MM.1S (cell line): Measurements from ENCODE around the gene TRDN.

Experiments used
- DNase-seq: peaks from one replicate; pipeline ENCODE4 v3.0.0-alpha.2; 2015
- H2AFZ ChIP-seq: fragments of 300-600 bp; sonication (generic); 2 replicates; pipeline ENCODE4 v1.6.0; 2016; ENCODE audit warnings: antibody characterized with exemption, low read length
- H3F3A ChIP-seq: fragments of 300-600 bp; sonication (generic); 2 replicates; pipeline ENCODE4 v1.6.1; 2016; ENCODE audit warnings: mild to moderate bottlenecking, antibody characterized with exemption, low read length, moderate library complexity, mixed read lengths; ENCODE audit not compliant: insufficient read depth
- H3K27ac ChIP-seq: fragments of 300-600 bp; sonication (generic); 2 replicates; pipeline ENCODE4 v1.5.1; 2016; ENCODE audit warnings: mild to moderate bottlenecking, low read length
- H3K27me3 ChIP-seq: fragments of 300-600 bp; sonication (generic); replicated peaks from 2 replicates; pipeline ENCODE4 v1.6.0; 2016; ENCODE audit warnings: low read length; ENCODE audit not compliant: insufficient read depth
- H3K36me3 ChIP-seq: fragments of 300-600 bp; sonication (generic); replicated peaks from 2 replicates; pipeline ENCODE4 v1.6.1; 2016; ENCODE audit warnings: mild to moderate bottlenecking, low read length, mixed read lengths; ENCODE audit not compliant: insufficient read depth
- H3K4me1 ChIP-seq: fragments of 300-600 bp; sonication (generic); 2 replicates; pipeline ENCODE4 v1.6.1; 2016; ENCODE audit warnings: low read length, mixed read lengths
- H3K4me2 ChIP-seq: fragments of 300-600 bp; sonication (generic); 2 replicates; pipeline ENCODE4 v1.6.0; 2016; ENCODE audit warnings: low read depth, low read length
- H3K4me3 ChIP-seq: fragments of 300-600 bp; sonication (generic); 2 replicates; pipeline ENCODE4 v1.5.1; 2016; ENCODE audit warnings: low read length, mixed read lengths
- H3K79me2 ChIP-seq: fragments of 300-600 bp; sonication (generic); 2 replicates; pipeline ENCODE4 v1.6.1; 2016; ENCODE audit warnings: mixed run types, low read length, mixed read lengths
- H3K9ac ChIP-seq: fragments of 300-600 bp; sonication (generic); 2 replicates; pipeline ENCODE4 v1.6.1; 2016; ENCODE audit warnings: low read length, mixed read lengths
- H3K9me2 ChIP-seq: fragments of 300-600 bp; sonication (generic); replicated peaks from 2 replicates; pipeline ENCODE4 v1.6.1; 2016; ENCODE audit warnings: mild to moderate bottlenecking, low read length, mixed read lengths; ENCODE audit not compliant: insufficient read depth
- H3K9me3 ChIP-seq: fragments of 300-600 bp; sonication (generic); replicated peaks from 2 replicates; pipeline ENCODE4 v1.6.1; 2016; ENCODE audit warnings: mild to moderate bottlenecking, low read length, mixed read lengths; ENCODE audit not compliant: insufficient read depth
- H4K20me1 ChIP-seq: fragments of 300-600 bp; sonication (generic); 2 replicates; pipeline ENCODE4 v1.6.1; 2016; ENCODE audit warnings: mild to moderate bottlenecking, low read length, moderate library complexity, mixed read lengths; ENCODE audit not compliant: insufficient read depth
- CTCF ChIP-seq: fragments of 300-600 bp; sonication (generic); IDR thresholded peaks from 2 replicates; pipeline ENCODE4 v1.5.1; 2016; ENCODE audit warnings: antibody characterized with exemption, low read length, mixed read lengths
- EZH2 ChIP-seq: fragments of 300-600 bp; sonication (generic); optimal IDR thresholded peaks from 2 replicates; pipeline ENCODE3; 2017; ENCODE audit warnings: low read depth, mild to moderate bottlenecking, antibody characterized with exemption, low read length, mixed read lengths
- EZH2phosphoT487 ChIP-seq: fragments of 300-600 bp; sonication (generic); IDR thresholded peaks from 2 replicates; pipeline ENCODE4 v1.6.1; 2018; ENCODE audit warnings: antibody characterized with exemption, low read length

The TRDN gene

GRCh38 chr6:123439371-123439770, 197.4 kb downstream of the TRDN start:
- DNase-seq, result no peak
- no peak overlapping the region for H2AFZ ChIP-seq
- no peaks in the 10 kb centered on the region for H3K27me3 ChIP-seq
- H3K4me2 ChIP-seq, result no peak overlapping the region
- no peak overlapping the region for H3K27ac ChIP-seq
- no peaks in the 10 kb centered on the region for H3F3A ChIP-seq
- no peak overlapping the region for H3K9ac ChIP-seq
- H3K79me2 ChIP-seq, result no peaks in the 10 kb centered on the region
- TF ChIP-seq CTCF (no peak), EZH2 (no peak), EZH2phosphoT487 (no peak)
- H3K36me3 ChIP-seq, result no peaks in the 10 kb centered on the region
- no peaks in the 10 kb centered on the region for H3K9me2 ChIP-seq
- H4K20me1 ChIP-seq, result no peaks in the 10 kb centered on the region
- H3K9me3 ChIP-seq, result no peaks in the 10 kb centered on the region
- H3K4me3 ChIP-seq, result no peak overlapping the region
- no peaks in the 10 kb centered on the region for H3K4me1 ChIP-seq

GRCh38 chr6:123434186-123434585, 202.6 kb downstream of the TRDN start:
- TF ChIP-seq CTCF (no peak), EZH2 (no peak), EZH2phosphoT487 (no peak)
- Histone ChIP-seq H3F3A (no peaks in the 10 kb centered on the region), H3K4me2 (no peak overlapping the region), H4K20me1 (no peaks in the 10 kb centered on the region), H3K4me1 (no peaks in the 10 kb centered on the region), H3K4me3 (no peak overlapping the region), H3K36me3 (no peaks in the 10 kb centered on the region), H3K9me3 (no peaks in the 10 kb centered on the region), H2AFZ (no peak overlapping the region), H3K79me2 (no peaks in the 10 kb centered on the region), H3K27me3 (no peaks in the 10 kb centered on the region), H3K9me2 (no peaks in the 10 kb centered on the region), H3K9ac (no peak overlapping the region), H3K27ac (no peak overlapping the region)
- DNase-seq, result no peak

- H3K9ac ChIP-seq, result no peak overlapping the region
- no peak for TF ChIP-seq EZH2
- TF ChIP-seq CTCF, result no peak
- no peak for TF ChIP-seq EZH2phosphoT487
- DNase-seq, result no peak
- no peaks in the 10 kb centered on the region for H4K20me1 ChIP-seq
- no peak overlapping the region for H2AFZ ChIP-seq
- no peaks in the 10 kb centered on the region for H3F3A ChIP-seq
- H3K4me3 ChIP-seq, result no peak overlapping the region
- H3K27me3 ChIP-seq, result no peaks in the 10 kb centered on the region
- H3K9me2 ChIP-seq, result no peaks in the 10 kb centered on the region
- H3K27ac ChIP-seq, result no peak overlapping the region
- H3K9me3 ChIP-seq, result no peaks in the 10 kb centered on the region
- H3K4me1 ChIP-seq, result no peaks in the 10 kb centered on the region
- H3K36me3 ChIP-seq, result no peaks in the 10 kb centered on the region
- no peaks in the 10 kb centered on the region for H3K79me2 ChIP-seq
- H3K4me2 ChIP-seq, result no peak overlapping the region
Observed at GRCh38 chr6:123430970-123431369, 205.8 kb downstream of the TRDN start.
